H1 (cell line): Measurements from ENCODE around the gene SLC1A7. TPM values are rescaled to one million over a fixed set of nuclear protein-coding genes. Genes with fewer than 3 reads are reported as not detected.

Source experiments
- SP4 ChIP-seq: IDR thresholded peaks from 2 replicates; pipeline ENCODE4 v1.6.1; 2012; ENCODE audit warnings: low read length, inconsistent platforms
- polyA plus RNA-seq, 7 experiments: library from polyadenylated mRNA; depleted of rRNA in 3 of 7; stranded (reverse) in 5 of 7; unstranded in 2 of 7; fragments of >200 nt in 5 of 7; fragments of 200-250 nt in 2 of 7; gene quantifications; 1 replicate in 5 of 7; 2 replicates in 1 of 7; 4 replicates in 1 of 7; pipeline versions ENCODE4 v1.2.1 to v1.2.3, GENCODE V29; 2011 to 2013; ENCODE audit warnings: missing spikeins in 2 of 7, mixed read lengths in 2 of 7
- total RNA-seq: library from RNA; stranded (reverse); fragmentation: NEBNext Ultra II Directional; extraction: Animal tissue kit (Norgen Biotek cat#: 25700); gene quantifications from 2 replicates; pipeline ENCODE4 v1.2.1, GENCODE V29; 2021

SLC1A7 gene
- total and polyA plus RNA-seq, 2 of the 8 experiments (the other 6 are each of a cell fraction or from before 2014, with no cell fraction given) = not detected

DNA sequence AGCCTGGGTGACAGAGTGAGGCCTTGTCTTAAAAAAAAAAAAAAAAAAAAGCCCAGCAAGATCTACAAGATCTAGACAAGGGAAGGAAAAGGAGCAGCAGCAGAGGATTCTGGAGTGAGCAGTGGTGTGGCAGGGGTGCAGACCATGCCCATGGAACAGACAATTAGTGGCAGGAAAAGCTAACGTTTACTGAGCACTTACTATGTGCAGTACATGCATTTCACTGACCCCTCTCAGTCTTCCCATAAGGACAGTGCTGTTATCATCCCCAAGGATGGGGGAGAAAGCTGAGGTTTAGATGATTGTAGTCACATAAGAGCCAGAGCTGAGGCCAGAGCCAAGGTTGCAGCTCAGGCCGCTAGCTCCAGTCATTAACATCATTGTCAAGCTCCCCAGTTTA, 74.6 kb downstream of the SLC1A7 start (continued):
- no peak for TF ChIP-seq SP4
